ENCODE results near the gene TOR1A.

TOR1A gene

GRCh38 chr9:129848712-129849441, 24.9 kb upstream of the TOR1A start:
- Histone ChIP-seq H3K4me3 (ENCODE audit: low read length) (no peak overlapping the region), H3K9ac (ENCODE audit: low read depth, low read length) (no peak overlapping the region), H3K36me3 (ENCODE audit: insufficient read depth, low read length) (peaks cover 15% of the 10 kb centered on the region), H3K9me3 (replicated peaks; ENCODE audit: low read length) (no peaks in the 10 kb centered on the region), H3K4me1 (ENCODE audit: control insufficient read depth, insufficient read depth, low read length) (no peaks in the 10 kb centered on the region), H3K27me3 (ENCODE audit: control insufficient read depth, insufficient read depth, low read length) (no peaks in the 10 kb centered on the region), H3K4me2 (ENCODE audit: low read length) (no peak overlapping the region)

DNA sequence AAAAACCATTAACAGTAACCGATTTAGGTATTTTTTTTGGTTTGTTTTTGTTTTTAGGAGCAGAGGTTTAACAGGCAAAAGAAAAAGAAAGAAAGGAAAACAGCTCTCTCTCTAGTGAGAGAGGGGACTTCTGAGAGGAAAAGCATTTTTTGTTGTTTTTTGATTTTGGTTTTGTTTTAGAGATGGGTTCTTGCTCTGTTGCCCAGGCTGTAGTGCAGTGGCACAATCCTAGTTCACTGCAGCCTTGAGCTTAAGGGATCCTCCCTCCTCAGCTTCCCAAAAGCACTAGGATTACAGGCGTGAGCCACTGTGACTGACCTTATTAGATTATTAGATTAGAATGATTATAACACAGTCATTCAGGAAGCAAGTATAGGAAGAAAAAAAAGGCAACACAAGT, 21.4 kb upstream of the TOR1A start:
- Histone ChIP-seq H3K9ac (ENCODE audit: low read depth, low read length) (no peak overlapping the region), H3K27me3 (ENCODE audit: control insufficient read depth, insufficient read depth, low read length) (no peaks in the 10 kb centered on the region), H3K9me3 (replicated peaks; ENCODE audit: low read length) (no peaks in the 10 kb centered on the region), H3K4me3 (ENCODE audit: low read length) (no peak overlapping the region), H3K4me2 (ENCODE audit: low read length) (no peak overlapping the region), H3K36me3 (ENCODE audit: insufficient read depth, low read length) (no peaks in the 10 kb centered on the region), H3K4me1 (ENCODE audit: control insufficient read depth, insufficient read depth, low read length) (no peaks in the 10 kb centered on the region)

DNA sequence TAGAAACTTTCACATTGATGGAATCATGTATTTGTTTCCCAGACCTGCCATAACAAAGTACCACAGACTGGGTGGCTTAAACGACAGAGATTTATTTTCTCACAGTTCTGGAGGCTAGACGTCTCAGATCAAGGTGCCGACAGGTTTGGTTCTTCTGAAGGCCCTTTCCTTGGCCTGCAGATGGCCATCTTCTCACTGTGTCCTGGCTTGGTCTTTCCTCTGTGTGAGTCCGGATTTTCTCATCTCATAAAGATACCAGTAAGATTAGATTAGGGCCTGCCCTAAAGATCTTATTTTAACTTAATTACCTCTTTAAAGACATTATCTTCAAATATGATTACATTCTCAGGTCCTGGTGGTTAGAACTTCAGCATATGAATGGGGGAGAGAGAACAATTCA, 17.1 kb upstream of the TOR1A start:
- Histone ChIP-seq H3K36me3 (ENCODE audit: insufficient read depth, low read length) (no peaks in the 10 kb centered on the region), H3K4me1 (ENCODE audit: control insufficient read depth, insufficient read depth, low read length) (peaks cover 21% of the 10 kb centered on the region), H3K9ac (ENCODE audit: low read depth, low read length) (no peak overlapping the region), H3K4me3 (ENCODE audit: low read length) (no peak overlapping the region), H3K9me3 (replicated peaks; ENCODE audit: low read length) (no peaks in the 10 kb centered on the region), H3K4me2 (ENCODE audit: low read length) (no peak overlapping the region), H3K27me3 (ENCODE audit: control insufficient read depth, insufficient read depth, low read length) (no peaks in the 10 kb centered on the region)

DNA sequence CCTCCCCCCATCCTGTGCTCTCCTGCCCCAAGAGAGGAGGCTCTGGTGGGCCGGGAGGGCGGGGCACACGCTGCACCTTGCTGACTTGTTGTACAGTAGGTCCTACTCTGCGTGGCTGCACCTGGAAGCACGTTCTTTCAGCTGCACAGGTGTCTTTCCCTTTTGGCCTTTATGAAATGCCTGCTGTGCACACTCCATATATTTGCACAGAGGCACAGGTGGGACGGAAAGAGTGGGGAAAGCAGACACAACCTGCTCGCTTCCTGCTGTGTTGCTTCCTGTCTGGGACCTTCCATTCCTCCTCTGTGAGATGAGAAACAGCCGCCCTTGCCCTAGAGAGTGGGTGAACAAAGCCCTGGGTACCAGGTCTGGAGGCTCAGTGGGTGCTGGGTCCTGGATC, 16.1 kb upstream of the TOR1A start:
- Histone ChIP-seq H3K27me3 (ENCODE audit: control insufficient read depth, insufficient read depth, low read length) (no peaks in the 10 kb centered on the region), H3K4me2 (ENCODE audit: low read length) (no peak overlapping the region), H3K36me3 (ENCODE audit: insufficient read depth, low read length) (no peaks in the 10 kb centered on the region), H3K4me1 (ENCODE audit: control insufficient read depth, insufficient read depth, low read length) (peaks cover 23% of the 10 kb centered on the region), H3K9me3 (replicated peaks; ENCODE audit: low read length) (no peaks in the 10 kb centered on the region), H3K4me3 (ENCODE audit: low read length) (no peak overlapping the region), H3K9ac (ENCODE audit: low read depth, low read length) (no peak overlapping the region)

- H3K27me3 ChIP-seq (ENCODE audit: control insufficient read depth, insufficient read depth, low read length): no peaks in the 10 kb centered on the region
- H3K4me1 ChIP-seq (ENCODE audit: control insufficient read depth, insufficient read depth, low read length): peaks cover 23% of the 10 kb centered on the region
- H3K4me2 ChIP-seq (ENCODE audit: low read length): peak overlapping the region; percentile 72
- no peaks in the 10 kb centered on the region for H3K36me3 ChIP-seq (ENCODE audit: insufficient read depth, low read length)
- peak overlapping the region; percentile 42 for H3K4me3 ChIP-seq (ENCODE audit: low read length)
- H3K9ac ChIP-seq (ENCODE audit: low read depth, low read length): no peak overlapping the region
- H3K9me3 ChIP-seq (replicated peaks; ENCODE audit: low read length): no peaks in the 10 kb centered on the region
Measured at GRCh38 chr9:129839324-129840023, 15.5 kb upstream of the TOR1A start.

- Histone ChIP-seq H3K4me1 (ENCODE audit: control insufficient read depth, insufficient read depth, low read length) (peaks cover 23% of the 10 kb centered on the region), H3K27me3 (ENCODE audit: control insufficient read depth, insufficient read depth, low read length) (no peaks in the 10 kb centered on the region), H3K4me3 (ENCODE audit: low read length) (peak overlapping the region; percentile 42)
Measured at GRCh38 chr9:129838707-129839259, 14.8 kb upstream of the TOR1A start.

GRCh38 chr9:129836311-129837007, 12.5 kb upstream of the TOR1A start:
- Histone ChIP-seq H3K36me3 (ENCODE audit: insufficient read depth, low read length) (peaks cover 15% of the 10 kb centered on the region), H3K27me3 (ENCODE audit: control insufficient read depth, insufficient read depth, low read length) (no peaks in the 10 kb centered on the region), H3K4me2 (ENCODE audit: low read length) (peak overlapping the region; percentile 88), H3K9ac (ENCODE audit: low read depth, low read length) (peak overlapping the region; percentile 89), H3K9me3 (replicated peaks; ENCODE audit: low read length) (no peaks in the 10 kb centered on the region), H3K4me1 (ENCODE audit: control insufficient read depth, insufficient read depth, low read length) (peaks cover 23% of the 10 kb centered on the region), H3K4me3 (ENCODE audit: low read length) (peak overlapping the region; percentile 86)

More at GRCh38 chr9:129838707-129839259, 14.8 kb upstream of the TOR1A start:
- Histone ChIP-seq H3K4me2 (ENCODE audit: low read length) (peak overlapping the region; percentile 72), H3K9me3 (replicated peaks; ENCODE audit: low read length) (no peaks in the 10 kb centered on the region), H3K9ac (ENCODE audit: low read depth, low read length) (no peak overlapping the region), H3K36me3 (ENCODE audit: insufficient read depth, low read length) (no peaks in the 10 kb centered on the region)

DNA sequence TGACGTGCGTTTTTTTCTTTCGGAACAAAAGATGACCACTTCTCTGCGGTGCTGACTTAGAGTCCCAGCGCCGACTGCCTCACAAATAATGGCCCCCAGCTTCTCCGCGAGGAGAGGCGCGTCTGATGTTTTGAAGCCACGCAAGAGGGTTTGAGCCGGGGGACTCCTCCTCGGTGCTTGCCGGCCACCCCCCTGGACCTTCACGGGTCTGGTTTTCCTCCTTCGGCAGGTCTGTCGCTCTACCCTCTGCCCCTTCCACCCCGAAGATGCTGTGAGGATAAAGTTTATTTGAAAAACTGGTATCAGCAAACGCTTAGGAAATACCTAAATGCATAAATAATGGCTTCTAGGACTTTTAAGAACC, 11.9 kb upstream of the TOR1A start:
- H3K9me3 ChIP-seq (replicated peaks; ENCODE audit: low read length): no peaks in the 10 kb centered on the region
- peak overlapping the region; percentile 86 for H3K4me3 ChIP-seq (ENCODE audit: low read length)
- H3K4me1 ChIP-seq (ENCODE audit: control insufficient read depth, insufficient read depth, low read length): peaks cover 23% of the 10 kb centered on the region
- H3K27me3 ChIP-seq (ENCODE audit: control insufficient read depth, insufficient read depth, low read length): no peaks in the 10 kb centered on the region
- peak overlapping the region; percentile 88 for H3K4me2 ChIP-seq (ENCODE audit: low read length)
- peaks cover 18% of the 10 kb centered on the region for H3K36me3 ChIP-seq (ENCODE audit: insufficient read depth, low read length)
- peak overlapping the region; percentile 89 for H3K9ac ChIP-seq (ENCODE audit: low read depth, low read length)

DNA sequence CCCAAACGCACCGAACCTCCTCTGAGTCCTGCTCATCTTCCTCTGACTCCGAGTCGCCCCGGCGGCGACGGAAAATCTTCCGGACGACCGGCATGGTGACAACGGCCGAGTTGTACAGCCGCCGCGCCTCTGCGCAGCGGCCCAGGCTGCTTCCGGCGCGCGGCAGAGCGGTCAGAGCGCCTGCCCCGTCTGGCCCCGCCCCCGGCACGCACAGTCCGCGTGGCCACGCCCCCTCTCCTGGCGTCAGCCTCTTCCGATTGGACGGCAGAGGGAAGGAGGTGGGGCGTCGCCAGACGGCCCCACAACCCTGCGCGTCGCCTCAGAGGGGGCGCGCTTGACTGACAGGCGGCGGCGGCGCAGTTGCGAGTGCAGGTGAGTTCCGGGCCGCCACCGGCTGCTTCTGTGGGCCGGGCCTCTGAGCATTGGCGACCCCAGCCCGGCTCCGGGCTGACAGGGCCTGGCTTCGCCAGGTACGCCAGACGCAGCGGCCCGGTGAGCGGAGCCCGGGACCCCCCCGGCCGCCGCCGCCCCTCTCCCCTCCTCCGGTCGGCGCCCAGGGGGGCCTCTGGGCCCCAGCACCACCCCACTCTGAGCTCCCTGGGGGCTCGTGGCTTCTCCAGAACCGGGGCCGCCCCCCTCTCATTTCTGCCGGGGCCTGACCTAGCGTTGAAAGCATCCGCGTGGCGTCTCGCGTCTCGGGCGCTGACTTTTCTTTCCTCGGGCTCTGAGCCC, 11.4 kb upstream of the TOR1A start, which contains the start of the genes C9orf78 and USP20:
Gene C9orf78 (minus strand): TSS at position 148 of the 732 bp plus-strand sequence. CDS start 54 bp downstream, at position 94.
Gene USP20 (plus strand): TSS at position 331 of the 732 bp plus-strand sequence. CDS start 17,098 bp downstream, outside the sequence.
- Histone ChIP-seq H3K9me3 (replicated peaks; ENCODE audit: low read length) (no peaks in the 10 kb centered on the region), H3K9ac (ENCODE audit: low read depth, low read length) (peak within 1 kb of the TSS; percentile 89), H3K27me3 (ENCODE audit: control insufficient read depth, insufficient read depth, low read length) (no peaks in the 10 kb centered on the region), H3K4me2 (ENCODE audit: low read length) (peak within 1 kb of the TSS; percentile 88), H3K4me1 (ENCODE audit: control insufficient read depth, insufficient read depth, low read length) (peaks cover 23% of the 10 kb centered on the region), H3K36me3 (ENCODE audit: insufficient read depth, low read length) (peaks cover 20% of the 10 kb centered on the region), H3K4me3 (ENCODE audit: low read length) (peak within 1 kb of the TSS; percentile 86)

DNA sequence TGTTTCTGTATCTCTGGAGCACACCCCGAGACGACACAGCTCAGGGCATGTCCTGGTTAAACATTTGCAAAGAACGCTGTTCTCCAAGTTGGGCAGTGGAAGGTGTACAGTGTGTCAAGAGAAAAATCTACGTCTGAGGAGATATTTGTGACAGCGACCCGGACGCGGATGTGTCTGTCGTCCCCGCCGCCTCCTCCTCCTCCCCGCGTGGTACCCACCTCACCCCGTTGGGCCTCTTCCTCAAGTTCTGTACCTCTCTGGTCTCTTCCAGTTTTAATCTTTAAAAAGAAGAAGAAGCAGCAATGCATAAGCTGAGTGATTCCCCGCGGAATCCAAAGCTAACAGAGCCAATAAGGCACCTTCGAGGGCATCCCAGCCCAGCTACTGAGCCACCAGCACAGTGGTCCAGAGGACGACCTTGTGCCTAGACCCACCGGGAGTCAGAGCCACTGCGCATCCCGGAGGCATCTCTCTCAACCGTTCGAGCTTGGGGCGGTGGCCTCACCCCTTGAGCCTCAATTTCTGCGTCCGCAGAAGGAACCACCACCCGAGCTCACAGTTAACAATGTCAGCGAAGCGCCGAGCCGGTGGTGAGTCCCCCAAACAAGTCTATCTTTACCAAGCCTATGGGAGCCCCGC, 10.7 kb upstream of the TOR1A start:
- H3K9ac ChIP-seq (ENCODE audit: low read depth, low read length): peak overlapping the region; percentile 89
- peak overlapping the region; percentile 88 for H3K4me2 ChIP-seq (ENCODE audit: low read length)
- H3K36me3 ChIP-seq (ENCODE audit: insufficient read depth, low read length): peaks cover 27% of the 10 kb centered on the region
- no peaks in the 10 kb centered on the region for H3K9me3 ChIP-seq (replicated peaks; ENCODE audit: low read length)
- H3K4me1 ChIP-seq (ENCODE audit: control insufficient read depth, insufficient read depth, low read length): peaks cover 21% of the 10 kb centered on the region
- no peaks in the 10 kb centered on the region for H3K27me3 ChIP-seq (ENCODE audit: control insufficient read depth, insufficient read depth, low read length)
- peak overlapping the region; percentile 86 for H3K4me3 ChIP-seq (ENCODE audit: low read length)

Measured in skeletal muscle satellite cell (primary cell).